Fibroblast of skin of left biceps (primary cell): ENCODE measurements around the gene C19orf38.
"Not testable (repeated sequence)": the region's sequence is repeated elsewhere in the genome, so short reads cannot be mapped to it uniquely, and the experiment has no call there.

Source experiments
- DNase-seq, 2 experiments: peaks; one replicate each; pipeline ENCODE4 v3.0.0-alpha.2; 2013; ENCODE audit warnings: low read depth in 2 of 2

The C19orf38 gene

GRCh38 chr19:10876459-10877240, 28.4 kb downstream of the C19orf38 start:
- DNase-seq = no peak

DNA sequence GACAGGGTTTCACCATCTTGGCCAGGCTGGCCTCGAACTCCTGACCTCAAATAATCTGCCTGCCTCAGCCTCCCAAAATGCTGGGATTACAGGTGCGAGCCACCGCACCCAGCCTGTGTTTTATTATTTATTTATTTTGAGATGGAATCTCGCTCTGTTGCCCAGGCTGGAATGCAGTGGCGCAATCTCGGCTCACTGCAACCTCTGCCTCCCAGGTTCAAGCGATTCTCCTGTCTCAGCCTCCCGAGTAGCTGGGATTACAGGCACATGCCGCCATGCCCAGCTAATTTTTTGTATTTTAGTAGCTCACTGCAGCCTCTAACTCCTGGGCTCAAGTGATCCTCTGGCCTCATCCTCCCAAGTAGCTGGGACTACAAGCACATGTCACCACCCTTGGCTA, 29.4 kb downstream of the C19orf38 start:
- DNase-seq = not testable (repeated sequence)

GRCh38 chr19:10878253-10878652, 30.0 kb downstream of the C19orf38 start:
- no peak for DNase-seq

DNA sequence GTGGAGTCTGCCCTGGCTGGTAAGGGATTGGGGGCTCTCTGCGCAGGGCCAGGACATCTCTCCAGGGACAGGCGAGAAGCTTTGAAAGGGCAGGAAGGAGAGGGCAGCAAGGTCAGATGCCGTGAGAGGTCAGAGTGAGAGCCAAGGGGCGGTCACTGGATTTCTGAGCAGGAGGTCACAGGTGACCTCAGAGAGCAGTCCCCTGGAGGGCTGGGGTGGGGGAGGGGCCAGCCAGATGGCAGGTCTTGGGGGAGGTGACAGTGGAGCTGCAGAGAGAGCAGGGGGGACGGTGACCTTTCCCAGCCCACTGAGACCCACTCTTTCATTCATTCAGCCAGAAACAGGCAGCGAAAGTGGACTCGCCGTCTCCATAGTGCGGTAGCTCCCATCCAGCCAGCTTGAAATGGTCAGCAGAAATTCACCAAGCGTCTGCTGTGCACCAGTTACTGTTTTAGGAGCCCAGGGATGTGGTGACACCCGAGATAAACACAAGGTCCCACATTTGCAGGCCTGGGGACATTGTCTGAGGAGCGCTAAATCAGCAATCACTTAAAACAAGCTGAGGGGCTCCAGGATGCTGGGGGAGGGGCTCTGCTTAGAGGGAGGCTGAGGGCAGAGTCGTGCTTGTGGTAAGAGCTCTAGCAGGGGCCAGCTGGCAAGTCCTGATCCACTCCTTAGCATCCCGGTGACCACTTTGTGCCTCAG, 33.3 kb downstream of the C19orf38 start:
- DNase-seq = no peak

DNA sequence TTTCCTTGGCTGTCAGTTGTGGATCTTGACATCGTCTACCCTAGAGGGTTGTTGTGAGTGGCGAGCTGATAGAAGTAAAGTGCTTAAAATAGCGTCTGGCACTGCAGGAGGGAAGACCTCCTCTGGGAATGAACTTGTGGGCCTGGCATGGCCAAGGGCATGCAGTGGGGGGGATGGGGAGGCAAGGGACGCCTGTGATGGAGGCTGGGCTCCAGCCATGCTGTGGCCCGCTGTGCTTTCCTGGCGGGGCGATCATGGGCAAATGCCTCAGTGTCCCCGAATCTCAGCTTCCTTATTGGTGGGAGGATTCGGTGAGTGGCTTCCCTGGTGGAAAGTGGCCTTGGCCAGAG, 33.9 kb downstream of the C19orf38 start:
- no peak for DNase-seq

DNA sequence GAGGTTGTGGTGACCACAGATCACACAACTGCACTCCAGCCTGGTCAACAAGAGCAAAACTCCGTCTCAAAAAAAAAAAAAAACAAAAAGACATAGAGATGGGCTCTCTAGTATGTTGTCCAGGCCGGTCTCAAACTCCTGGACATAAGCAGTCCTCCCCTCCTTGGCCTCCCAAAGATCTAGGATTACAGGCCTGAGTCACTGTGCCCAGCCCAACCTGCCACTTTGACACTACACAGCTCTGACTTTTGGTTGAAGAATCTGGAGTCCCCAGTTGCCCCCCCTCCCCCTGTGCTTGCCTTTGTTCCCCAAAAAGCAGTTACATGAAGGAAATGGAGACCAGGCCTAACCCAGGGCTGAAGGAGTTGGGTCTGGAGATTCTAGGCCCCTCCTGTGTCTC, 36.1 kb downstream of the C19orf38 start:
- no peak for DNase-seq

GRCh38 chr19:10885201-10886169, 37.3 kb downstream of the C19orf38 start:
- DNase-seq = no peak

GRCh38 chr19:10887616-10888367, 39.6 kb downstream of the C19orf38 start:
- DNase-seq = no peak

GRCh38 chr19:10888421-10888866, 40.2 kb downstream of the C19orf38 start:
- DNase-seq = no peak

- no peak for DNase-seq
These were observed 41.7 kb downstream of the C19orf38 start for GRCh38 chr19:10889880-10890279.

DNA sequence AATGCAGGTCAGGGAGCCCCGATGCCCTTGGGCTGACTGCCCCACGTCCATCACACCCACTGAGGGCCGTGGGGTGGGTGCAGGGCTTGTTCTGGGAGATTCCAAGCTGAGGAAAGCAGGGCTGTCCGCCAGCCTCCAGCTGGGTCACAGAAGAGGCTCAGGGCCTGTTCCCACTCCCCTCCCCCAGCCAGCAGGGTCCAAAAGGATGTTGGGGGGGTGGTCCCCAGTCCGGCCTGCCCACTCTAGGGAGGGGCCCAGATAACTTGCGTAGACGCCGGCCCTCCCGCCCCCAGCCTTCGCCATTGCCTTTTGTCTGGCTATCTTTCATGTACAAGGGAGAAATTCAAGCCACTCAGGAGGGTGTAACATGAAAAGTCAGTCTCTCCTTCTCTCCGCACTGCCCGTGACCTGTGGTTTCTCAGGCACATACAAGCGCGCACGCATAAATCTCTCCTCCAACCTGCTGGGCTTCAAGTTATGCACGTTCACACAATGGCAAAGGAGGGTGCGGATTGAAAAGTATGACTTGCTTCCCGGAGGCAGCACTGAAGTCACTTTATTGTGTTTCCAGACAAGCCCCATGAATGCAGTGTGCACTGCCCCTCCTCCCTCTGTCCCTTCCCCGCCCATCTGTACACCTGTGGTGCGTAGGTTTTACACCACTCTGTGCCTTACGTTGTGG, 43.3 kb downstream of the C19orf38 start:
- DNase-seq = no peak

DNA sequence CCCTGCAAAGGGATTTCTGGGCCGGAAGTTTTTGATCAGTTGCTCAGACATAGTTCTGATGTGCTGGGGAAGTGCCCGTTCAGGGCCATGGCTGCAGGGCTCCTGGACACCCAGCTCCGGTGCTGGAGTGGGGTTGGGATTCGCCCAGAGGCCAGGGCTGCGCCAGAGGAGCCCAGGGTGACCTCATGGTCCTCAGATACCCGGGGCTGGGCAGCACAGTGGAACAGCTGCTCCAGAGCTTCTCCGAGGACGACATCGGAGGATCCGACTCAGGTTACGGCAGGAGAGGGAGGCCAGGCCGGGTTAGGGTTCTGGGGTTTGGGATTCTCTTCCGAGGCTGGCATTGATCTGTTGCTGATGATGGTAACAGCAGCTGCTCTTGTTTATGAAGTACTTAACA, 44.0 kb downstream of the C19orf38 start:
- no peak for DNase-seq

- DNase-seq = no peak
These were observed 46.6 kb downstream of the C19orf38 start for GRCh38 chr19:10894911-10895213.

DNA sequence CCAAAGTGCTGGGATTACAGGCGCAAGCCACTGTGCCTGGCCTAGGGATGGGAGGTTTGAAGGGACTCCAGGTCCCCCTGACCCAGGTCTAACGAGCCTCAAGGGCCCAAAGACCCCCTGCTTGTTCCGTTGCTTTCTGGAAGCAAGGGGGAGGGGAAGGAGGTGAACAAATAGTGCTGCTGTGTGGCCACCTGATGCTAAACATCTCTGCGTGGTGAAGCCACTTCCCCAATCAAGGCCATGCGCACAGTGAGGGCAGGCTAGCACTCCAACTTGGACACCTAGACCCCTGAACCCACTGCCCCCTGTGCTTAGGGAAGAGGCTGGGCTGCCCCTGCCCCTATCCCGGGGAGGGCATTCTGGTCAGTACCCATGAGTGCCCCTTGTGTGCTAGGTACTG, 47.1 kb downstream of the C19orf38 start:
- DNase-seq = no peak

- no peak for DNase-seq
These were observed 47.7 kb downstream of the C19orf38 start for GRCh38 chr19:10895920-10896319.

GRCh38 chr19:10896851-10897526, 48.8 kb downstream of the C19orf38 start:
- DNase-seq = no peak

DNA sequence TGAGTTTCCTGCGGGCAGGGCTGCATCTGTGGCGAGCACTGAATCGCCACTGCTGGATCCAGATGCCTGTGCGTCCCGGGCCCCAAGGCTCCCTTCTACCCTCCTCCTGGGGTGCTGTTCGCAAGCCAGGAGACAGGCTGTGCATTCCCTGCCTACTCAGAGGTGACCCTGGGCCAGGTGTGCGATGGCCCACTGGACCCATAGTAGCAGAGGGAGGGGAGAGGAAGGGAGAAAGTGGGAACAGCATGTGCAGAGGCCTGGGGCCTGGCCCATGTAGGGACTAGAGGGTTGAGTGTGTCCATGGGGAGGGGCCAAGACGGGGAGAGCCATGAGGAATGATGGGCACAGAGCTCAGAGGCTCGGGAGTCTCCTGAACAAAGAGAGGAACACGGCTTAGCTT, 50.4 kb downstream of the C19orf38 start:
- DNase-seq = no peak

DNA sequence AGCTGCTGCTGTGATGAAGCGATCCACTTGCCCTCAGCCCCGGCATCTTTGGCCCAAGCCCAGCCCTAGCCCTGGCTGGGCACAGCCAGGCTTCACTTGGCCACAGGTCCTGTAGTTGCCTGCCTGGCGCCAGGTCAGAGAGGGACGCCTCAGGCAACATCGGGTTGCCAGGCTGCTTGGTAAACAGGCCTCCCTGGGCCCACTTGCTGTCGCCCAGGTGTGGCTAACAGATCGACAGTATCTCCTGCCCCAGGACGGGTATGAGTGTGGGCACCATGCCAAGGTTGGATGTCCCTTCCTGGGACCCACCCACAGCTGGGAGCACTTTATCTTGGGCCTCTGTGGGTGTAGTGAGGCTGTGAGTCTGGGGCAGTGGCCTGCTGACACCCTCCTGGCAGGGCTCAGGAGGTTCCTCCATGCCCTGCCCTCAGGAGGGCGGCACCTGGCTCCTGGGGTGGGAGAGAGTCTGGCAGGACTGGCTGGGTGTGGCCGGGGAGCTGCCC, 51.0 kb downstream of the C19orf38 start:
- DNase-seq = no peak

DNA sequence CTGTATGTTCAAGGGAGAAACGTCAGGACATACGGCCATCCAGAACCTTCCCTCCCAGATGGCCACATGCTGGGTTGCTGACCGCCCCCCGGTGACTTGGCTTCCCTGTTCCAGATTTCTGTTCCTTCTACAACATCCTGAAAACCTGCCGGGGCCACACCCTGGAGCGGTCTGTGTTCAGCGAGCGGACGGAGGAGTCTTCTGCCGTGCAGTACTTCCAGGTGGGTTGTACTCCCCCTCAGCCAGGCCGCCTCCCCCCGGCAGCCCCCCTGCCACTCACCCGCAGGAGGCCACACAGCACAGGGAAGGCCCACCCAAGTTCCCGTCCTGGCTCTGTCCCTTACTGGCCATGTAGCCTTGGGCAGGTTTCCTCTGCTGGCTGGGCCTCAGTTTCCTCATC, 59.7 kb downstream of the C19orf38 start:
- no peak for DNase-seq

- no peak for DNase-seq
These were observed 60.3 kb downstream of the C19orf38 start for GRCh38 chr19:10908380-10908960.
